ENCODE results near the gene ANKRD35. TPM values are rescaled to one million over a fixed set of nuclear protein-coding genes. Genes with fewer than 3 reads are reported as not detected.

Gene ANKRD35
- total and polyA plus RNA-seq, 9 of the 15 experiments (the other 6 are each of a cell fraction or from before 2014, with no cell fraction given): 0.07 to 0.14 (median 0.07) TPM; not detected in 5

- TF ChIP-seq RNF219 (CRISPR knock-in tag; IDR thresholded peaks at IDR 0.05) (no peak), PHF20 (IDR thresholded peaks at IDR 0.05; ENCODE audit: partially characterized antibody) (no peak), HDAC1 (IDR thresholded peaks at IDR 0.05) (peak in 1 of 2 experiments; percentile 71; a peak in 2 of 4 replicates), ZFP30 (CRISPR knock-in tag; IDR thresholded peaks at IDR 0.05; ENCODE audit: borderline replicate concordance) (no peak), TAF1 (IDR thresholded peaks at IDR 0.05; ENCODE audit: control insufficient read depth, extremely low read depth, insufficient read depth, low read length, severe bottlenecking) (peak; percentile 62), THRB (CRISPR knock-in tag; conservative IDR thresholded peaks at IDR 0.05) (no peak), ARID2 (IDR thresholded peaks at IDR 0.05) (no peak), ATF1 (CRISPR knock-in tag; IDR thresholded peaks at IDR 0.05) (no peak), ATF1 (tag; IDR thresholded peaks at IDR 0.05) (peak; percentile 68), XRCC5 (IDR thresholded peaks at IDR 0.05; ENCODE audit: low read depth, low read length) (no peak), TSC22D4 (tag; IDR thresholded peaks at IDR 0.05) (no peak), HNRNPH1 (optimal IDR thresholded peaks at IDR 0.05; ENCODE audit: low read depth, low read length) (no peak), RCOR1 (IDR thresholded peaks at IDR 0.05; ENCODE audit: borderline replicate concordance in 1 of 2, low read depth in 2 of 2, low read length in 2 of 2) (no peak), ZNF561 (CRISPR knock-in tag; conservative IDR thresholded peaks at IDR 0.05) (no peak), SUPT5H (IDR thresholded peaks at IDR 0.05) (peak; percentile 67), MAZ (CRISPR knock-in tag; conservative IDR thresholded peaks at IDR 0.05 in 1 of 2, IDR thresholded peaks at IDR 0.05 in 1 of 2) (peak in 1 of 2 experiments; percentile 29; a peak in 1 of 4 replicates), KLF13 (tag; IDR thresholded peaks at IDR 0.05; ENCODE audit: borderline replicate concordance, low read depth) (no peak), ZBTB33 (CRISPR knock-in tag; IDR thresholded peaks at IDR 0.05) (no peak), ZNF77 (CRISPR knock-in tag; IDR thresholded peaks at IDR 0.05) (no peak)
- TF ChIP-seq, protein P1, sequence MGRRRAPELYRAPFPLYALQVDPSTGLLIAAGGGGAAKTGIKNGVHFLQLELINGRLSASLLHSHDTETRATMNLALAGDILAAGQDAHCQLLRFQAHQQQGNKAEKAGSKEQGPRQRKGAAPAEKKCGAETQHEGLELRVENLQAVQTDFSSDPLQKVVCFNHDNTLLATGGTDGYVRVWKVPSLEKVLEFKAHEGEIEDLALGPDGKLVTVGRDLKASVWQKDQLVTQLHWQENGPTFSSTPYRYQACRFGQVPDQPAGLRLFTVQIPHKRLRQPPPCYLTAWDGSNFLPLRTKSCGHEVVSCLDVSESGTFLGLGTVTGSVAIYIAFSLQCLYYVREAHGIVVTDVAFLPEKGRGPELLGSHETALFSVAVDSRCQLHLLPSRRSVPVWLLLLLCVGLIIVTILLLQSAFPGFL (CRISPR knock-in tag; IDR thresholded peaks at IDR 0.05): no peak
- TF ChIP-seq, protein P2, sequence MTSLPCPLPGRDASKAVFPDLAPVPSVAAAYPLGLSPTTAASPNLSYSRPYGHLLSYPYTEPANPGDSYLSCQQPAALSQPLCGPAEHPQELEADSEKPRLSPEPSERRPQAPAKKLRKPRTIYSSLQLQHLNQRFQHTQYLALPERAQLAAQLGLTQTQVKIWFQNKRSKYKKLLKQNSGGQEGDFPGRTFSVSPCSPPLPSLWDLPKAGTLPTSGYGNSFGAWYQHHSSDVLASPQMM (CRISPR knock-in tag; IDR thresholded peaks at IDR 0.05): no peak
Observed at GRCh38 chr1:145918144-145918991, 32.7 kb upstream of the ANKRD35 start, which contains the start of gene PEX11B (continued).
